Mucosa of gallbladder (tissue), 1 donor: ENCODE data around the gene SCN9A. TPM values are rescaled to one million over a fixed set of nuclear protein-coding genes. Genes with fewer than 3 reads are reported as not detected.
"Not testable (repeated sequence)": the region's sequence is repeated elsewhere in the genome, so short reads cannot be mapped to it uniquely, and the experiment has no call there.

ENCODE experiments used
- DNase-seq: peaks from one replicate; pipeline ENCODE4 v3.0.0-alpha.2; 2020; ENCODE audit warnings: low spot score
- total RNA-seq: library from RNA; stranded (reverse); gene quantifications from one replicate; pipeline ENCODE4 v1.2.1, GENCODE V29; 2021
- donor health status: DM: no; HTN: no; CAD: no.

The SCN9A gene
- 6.8 TPM for total RNA-seq

- peak; percentile 61 for DNase-seq
These were observed at the start of gene SCN9A for GRCh38 chr2:166375736-166376487. Gene SCN9A, minus strand, starts transcription at chr2:166375944. Its CDS starts 64,188 bp downstream, at chr2:166311756.

DNA sequence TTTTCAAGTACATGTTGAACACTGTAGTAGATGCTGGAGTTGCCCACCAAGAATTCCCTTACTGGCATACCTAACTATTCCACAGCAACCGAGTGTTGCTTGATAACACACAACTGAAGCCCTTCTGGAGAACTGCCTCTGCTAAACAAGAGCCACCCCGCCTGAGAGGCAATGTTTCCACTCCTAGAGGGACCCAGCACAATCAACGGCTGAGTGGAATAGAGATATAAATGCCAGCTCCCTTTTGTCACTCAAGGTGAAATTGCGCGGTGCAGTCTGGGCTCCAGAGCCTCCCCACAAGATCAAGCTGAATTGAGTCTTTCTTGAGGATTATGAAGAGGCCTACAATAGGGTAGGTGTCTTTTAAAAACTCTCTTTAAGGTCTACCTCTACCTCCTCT is 49.1 kb upstream of the SCN9A start:
- DNase-seq: no peak

GRCh38 chr2:166419616-166419934 is 43.8 kb upstream of the SCN9A start:
- no peak for DNase-seq

GRCh38 chr2:166418853-166419615 is 43.3 kb upstream of the SCN9A start:
- no peak for DNase-seq

DNA sequence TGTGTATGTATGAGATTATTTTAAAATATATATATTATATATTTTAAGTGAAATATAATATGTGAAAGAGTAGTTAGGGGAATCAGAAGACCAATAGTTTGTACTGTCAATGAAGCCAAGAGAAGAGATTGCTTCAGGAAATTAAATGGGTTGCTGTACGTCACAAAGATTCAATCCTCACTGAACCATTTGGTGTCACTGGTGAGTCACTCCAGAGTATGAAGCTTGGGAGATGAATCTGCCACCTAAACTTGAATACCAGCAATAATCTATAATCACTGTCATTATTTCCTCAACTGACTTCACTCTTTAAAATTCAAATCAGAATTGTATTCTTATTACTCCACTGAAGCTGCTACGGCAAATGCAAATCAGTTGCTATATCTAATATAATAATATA is 41.9 kb upstream of the SCN9A start:
- DNase-seq: no peak

GRCh38 chr2:166413255-166413654 is 37.5 kb upstream of the SCN9A start:
- DNase-seq: no peak

GRCh38 chr2:166411473-166412230 is 35.9 kb upstream of the SCN9A start:
- no peak for DNase-seq

DNA sequence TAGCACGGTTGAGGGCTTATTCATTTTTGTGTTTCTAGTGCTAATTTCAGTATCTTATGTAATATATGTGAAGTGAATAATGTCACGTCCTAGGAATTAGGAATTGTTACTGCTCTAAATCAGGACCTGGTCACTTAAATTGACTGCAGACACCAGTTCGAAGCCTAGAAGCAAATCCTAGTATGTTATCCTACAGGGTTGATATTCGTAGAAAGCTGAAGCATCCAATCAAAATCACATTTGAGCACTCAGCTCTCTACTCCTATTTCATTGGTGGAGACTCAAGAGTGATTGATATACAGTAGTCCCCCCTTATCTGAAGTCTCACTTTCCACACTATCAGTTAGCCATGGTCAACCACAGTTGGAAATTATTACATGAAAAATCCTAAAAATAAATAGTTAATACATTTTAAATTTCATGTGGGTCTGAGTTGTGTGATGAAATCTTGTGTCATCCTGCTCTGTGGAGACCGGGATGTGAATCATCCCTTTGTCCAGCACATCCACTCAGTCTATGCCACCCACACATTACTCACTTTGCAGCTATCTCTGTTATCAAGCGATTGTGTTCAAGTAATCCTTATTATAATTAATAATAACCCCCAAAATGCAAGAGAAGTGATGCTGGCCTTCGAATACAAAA is 35.2 kb upstream of the SCN9A start:
- DNase-seq: no peak

- DNase-seq: not testable (repeated sequence)
These were observed 32.0 kb upstream of the SCN9A start for GRCh38 chr2:166407746-166408145.

GRCh38 chr2:166406374-166406773 is 30.6 kb upstream of the SCN9A start:
- no peak for DNase-seq

DNA sequence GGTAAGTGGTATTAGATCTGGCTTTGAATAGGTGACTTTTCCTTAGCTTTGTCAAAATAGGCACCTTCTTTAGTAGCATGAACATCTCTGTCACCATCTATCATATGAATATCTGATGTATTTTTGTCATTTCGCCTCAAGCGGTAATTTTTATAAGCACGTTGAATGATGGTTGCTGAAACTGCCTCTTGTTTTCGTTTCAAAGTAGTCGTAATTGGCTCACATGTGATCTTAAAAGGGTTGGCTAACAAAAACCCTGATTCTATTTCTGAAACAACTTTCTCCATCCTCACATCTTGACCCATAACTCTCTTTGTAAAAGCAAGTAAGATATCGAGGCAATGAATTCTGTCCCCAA is 29.8 kb upstream of the SCN9A start:
- no peak for DNase-seq

GRCh38 chr2:166404831-166405568 is 29.3 kb upstream of the SCN9A start:
- no peak for DNase-seq

DNA sequence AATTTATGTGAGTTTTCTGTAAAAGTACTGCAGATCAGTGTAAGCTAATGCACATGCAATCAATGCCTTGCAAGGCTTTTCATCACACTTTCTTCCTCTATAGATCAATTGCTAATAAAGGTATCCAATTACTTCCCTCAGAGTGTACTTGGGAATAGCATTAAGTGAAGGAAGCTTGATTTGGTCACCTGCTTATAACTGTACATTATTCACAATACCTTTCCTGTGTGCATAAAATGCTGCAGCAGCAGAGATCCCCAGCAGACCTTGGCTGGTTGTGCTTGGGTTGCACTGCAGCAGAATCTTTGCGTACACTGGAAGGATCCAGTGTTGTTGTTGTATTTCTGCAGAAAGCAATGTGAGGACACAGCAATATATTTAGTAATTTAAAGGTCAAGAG is 18.5 kb upstream of the SCN9A start:
- DNase-seq: no peak

DNA sequence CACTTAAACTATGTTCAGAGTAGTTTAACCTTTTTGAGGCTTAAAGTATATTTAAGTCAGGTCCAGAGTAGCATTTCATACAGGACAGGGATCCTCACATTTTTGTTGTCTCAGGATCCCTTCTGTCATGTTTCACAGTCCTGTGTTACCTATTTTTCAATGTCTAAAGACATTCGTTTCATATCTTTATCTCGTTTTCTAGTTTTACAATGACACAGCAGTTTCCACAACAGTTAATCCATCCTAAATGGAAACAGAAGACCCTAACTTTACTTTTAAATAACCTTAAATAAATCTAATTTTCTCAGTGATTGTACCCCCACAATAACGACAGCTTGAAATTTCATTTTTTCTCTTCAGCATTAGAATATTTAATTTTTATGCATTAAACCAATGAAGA is 17.3 kb upstream of the SCN9A start:
- no peak for DNase-seq

- no peak for DNase-seq
These were observed 12.8 kb upstream of the SCN9A start for GRCh38 chr2:166388481-166389070.

- DNase-seq: no peak
These were observed 9.6 kb upstream of the SCN9A start for GRCh38 chr2:166385313-166385712.

DNA sequence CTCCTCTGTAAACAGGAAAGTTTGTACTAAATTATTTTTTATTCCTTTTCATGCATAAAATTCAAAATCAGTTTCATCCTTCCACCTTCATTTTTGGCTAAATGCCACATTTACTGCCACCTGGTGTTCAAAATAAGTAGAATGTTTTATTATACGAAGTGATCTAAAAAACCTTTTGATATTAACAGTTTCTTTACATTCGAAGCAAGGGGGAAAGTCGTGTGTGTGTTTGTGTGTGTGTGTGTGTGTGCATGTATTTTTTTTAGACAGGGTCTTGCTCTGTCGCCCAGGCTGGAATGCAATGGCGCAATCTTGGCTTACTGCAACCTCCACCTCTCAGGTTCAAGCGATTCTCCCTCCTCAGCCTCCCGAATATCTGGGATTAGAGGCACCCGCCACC is 9.0 kb upstream of the SCN9A start:
- no peak for DNase-seq

GRCh38 chr2:166382448-166382847 is 6.7 kb upstream of the SCN9A start:
- DNase-seq: no peak

DNA sequence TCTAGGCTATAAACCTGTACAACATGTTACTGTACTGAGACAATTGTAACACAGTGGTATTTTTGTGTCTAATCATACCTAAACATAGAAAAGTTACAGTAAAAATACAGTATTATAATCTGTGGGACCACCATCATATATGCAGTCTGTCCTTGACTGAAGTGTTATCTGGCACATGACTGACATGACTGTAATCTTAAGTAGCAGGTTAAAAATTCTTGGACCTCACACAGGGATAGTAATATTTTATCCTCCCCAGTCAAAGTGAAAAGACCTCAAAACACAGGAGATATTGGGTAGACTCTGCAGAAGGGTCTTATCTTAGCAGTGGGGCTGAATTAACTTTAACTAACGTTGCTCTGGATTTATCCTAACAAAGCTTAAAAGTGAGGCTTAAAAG is 4.9 kb upstream of the SCN9A start:
- DNase-seq: no peak

DNA sequence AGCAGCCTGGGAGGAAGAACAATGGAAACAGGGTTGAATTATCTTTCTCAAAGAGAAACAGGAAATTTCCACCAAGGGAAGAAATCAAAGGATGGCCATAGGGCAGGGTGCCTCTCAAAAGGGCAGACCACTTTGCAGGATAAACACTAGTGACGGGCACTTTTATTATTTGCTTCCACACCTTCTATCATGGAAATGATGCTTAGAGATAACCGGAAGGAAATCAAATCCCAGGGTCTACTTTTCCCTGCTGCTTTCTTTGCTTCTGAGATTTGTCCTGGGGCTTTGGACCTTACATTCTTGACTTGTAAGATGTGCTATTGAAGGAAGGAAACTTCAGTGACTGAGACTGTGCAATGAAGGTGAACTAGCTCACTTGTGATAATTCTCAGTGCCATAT is 1.1 kb upstream of the SCN9A start:
- DNase-seq: no peak

- DNase-seq: no peak
These were observed 714 bp upstream of the SCN9A start for GRCh38 chr2:166376488-166376828.
